SK-N-SH treated with all-trans-retinoic acid at 6 μM for 48 hours (cell line): ENCODE results near the gene NFAT5.

Experiments used
- ATAC-seq: fragments of 200-7000 bp; cut with Tn5 transposase; 3 replicates; pipeline ENCODE4 v1.9.1; 2020; ENCODE audit warnings: mild to moderate bottlenecking, moderate library complexity
- ARNTL ChIP-seq: fragments of 450-650 bp; formaldehyde crosslinking; IDR thresholded peaks from 2 replicates; pipeline ENCODE4 v1.5.0; 2020; ENCODE audit warnings: low read depth, mild to moderate bottlenecking, moderate library complexity, borderline replicate concordance
- BACH2 ChIP-seq: fragments of 250-450 bp; sonication (Bioruptor Pico); IDR thresholded peaks from 2 replicates; pipeline ENCODE4 v1.9.0; 2021; ENCODE audit warnings: mild to moderate bottlenecking, borderline replicate concordance
- CREB5 ChIP-seq: fragments of 250-450 bp; sonication (Bioruptor Pico); IDR thresholded peaks from 2 replicates; pipeline ENCODE4 v1.5.1; 2020; ENCODE audit warnings: low read depth, mild to moderate bottlenecking, moderate library complexity
- CSDC2 ChIP-seq: fragments of 250-450 bp; sonication (Bioruptor Pico); IDR thresholded peaks from 2 replicates; pipeline ENCODE4 v1.5.0; 2020; ENCODE audit warnings: mild to moderate bottlenecking, moderate library complexity
- CSRNP3 ChIP-seq: fragments of 250-450 bp; sonication (Bioruptor Pico); IDR thresholded peaks from 2 replicates; pipeline ENCODE4 v1.5.1; 2021; ENCODE audit warnings: mild to moderate bottlenecking, moderate library complexity
- GLIS3 ChIP-seq: fragments of 250-450 bp; sonication (Bioruptor Pico); IDR thresholded peaks from 2 replicates; pipeline ENCODE4 v1.5.0; 2020; ENCODE audit warnings: mild to moderate bottlenecking, moderate library complexity
- ISL1 ChIP-seq: fragments of 250-450 bp; sonication (Bioruptor Pico); IDR thresholded peaks from 2 replicates; pipeline ENCODE4 v2.1.2; 2022; ENCODE audit warnings: mild to moderate bottlenecking, moderate library complexity
- OSR1 ChIP-seq: fragments of 250-450 bp; sonication (Bioruptor Pico); IDR thresholded peaks from 2 replicates; pipeline ENCODE4 v1.8.0; 2022; ENCODE audit warnings: moderate library complexity, mild to moderate bottlenecking, inconsistent platforms
- POU6F1 ChIP-seq: fragments of 250-450 bp; sonication (Bioruptor Pico); IDR thresholded peaks from 2 replicates; pipeline ENCODE4 v1.8.0; 2021; ENCODE audit warnings: low read depth, mild to moderate bottlenecking, moderate library complexity, borderline replicate concordance
- PPARA ChIP-seq: fragments of 250-450 bp; sonication (Bioruptor Pico); IDR thresholded peaks from 2 replicates; pipeline ENCODE4 v1.5.0; 2020; ENCODE audit warnings: mild to moderate bottlenecking, borderline replicate concordance
- RARB ChIP-seq: fragments of 250-450 bp; sonication (Bioruptor Pico); IDR thresholded peaks from 2 replicates; pipeline ENCODE4 v1.8.0; 2021; ENCODE audit warnings: mild to moderate bottlenecking, moderate library complexity
- SNAI2 ChIP-seq: fragments of 250-450 bp; sonication (Bioruptor Pico); IDR thresholded peaks from 2 replicates; pipeline ENCODE4 v1.5.0; 2020; ENCODE audit warnings: mild to moderate bottlenecking, moderate library complexity
- TCF4 ChIP-seq: fragments of 250-450 bp; sonication (Bioruptor Pico); IDR thresholded peaks from 2 replicates; pipeline ENCODE4 v1.8.0; 2021; ENCODE audit warnings: mild to moderate bottlenecking, moderate library complexity, borderline replicate concordance
- TOX ChIP-seq: fragments of 250-450 bp; sonication (Bioruptor Pico); IDR thresholded peaks from 2 replicates; pipeline ENCODE4 v1.8.0; 2021; ENCODE audit warnings: mild to moderate bottlenecking, moderate library complexity, borderline replicate concordance
- TSHZ2 ChIP-seq: fragments of 250-450 bp; sonication (Bioruptor Pico); IDR thresholded peaks from 2 replicates; pipeline ENCODE4 v1.5.0; 2020; ENCODE audit warnings: mild to moderate bottlenecking, moderate library complexity
- ZC3H10 ChIP-seq: fragments of 250-450 bp; sonication (Bioruptor Pico); IDR thresholded peaks from 2 replicates; pipeline ENCODE4 v1.5.1; 2021; ENCODE audit warnings: mild to moderate bottlenecking, moderate library complexity
- ZFP3 ChIP-seq: fragments of 250-450 bp; sonication (Bioruptor Pico); IDR thresholded peaks from 2 replicates; pipeline ENCODE4 v1.5.0; 2020; ENCODE audit warnings: mild to moderate bottlenecking, moderate library complexity
- ZFP30 ChIP-seq: fragments of 450-650 bp; formaldehyde crosslinking; IDR thresholded peaks from 2 replicates; pipeline ENCODE4 v1.5.0; 2022; ENCODE audit warnings: mild to moderate bottlenecking, moderate library complexity
- ZNF565 ChIP-seq: fragments of 450-650 bp; formaldehyde crosslinking; conservative IDR thresholded peaks from 2 replicates; pipeline ENCODE4 v1.5.0; 2020; ENCODE audit warnings: low read depth, mild to moderate bottlenecking, moderate library complexity
- ZNF70 ChIP-seq: fragments of 450-650 bp; formaldehyde crosslinking; IDR thresholded peaks from 2 replicates; pipeline ENCODE4 v1.5.0; 2020; ENCODE audit warnings: mild to moderate bottlenecking, moderate library complexity
- ZNF8 ChIP-seq: fragments of 450-650 bp; formaldehyde crosslinking; IDR thresholded peaks from 2 replicates; pipeline ENCODE4 v1.5.0; 2020; ENCODE audit warnings: mild to moderate bottlenecking, moderate library complexity

NFAT5 gene

GRCh38 chr16:69563605-69564580, 1.9 kb upstream of the NFAT5 start:
- TF ChIP-seq SNAI2 (CRISPR knock-in tag) = no peak
- TF ChIP-seq, all 23 proteins: peak for 0
- ATAC-seq = no peak

- peak; percentile 70 for ATAC-seq
- TF ChIP-seq ZNF565 (CRISPR knock-in tag) = no peak
- TF ChIP-seq POU6F1 (CRISPR knock-in tag) = no peak
- no peak for TF ChIP-seq ARNTL (CRISPR knock-in tag)
- TF ChIP-seq GLIS3 (CRISPR knock-in tag) = no peak
Measured at GRCh38 chr16:69564845-69565670, 708 bp upstream of the NFAT5 start.

GRCh38 chr16:69566240-69566980, 644 bp downstream of the NFAT5 start:
- peak; percentile 66 for ATAC-seq
- no peak for TF ChIP-seq CSDC2 (CRISPR knock-in tag)
- TF ChIP-seq ZNF70 (CRISPR knock-in tag) = no peak
- TF ChIP-seq ISL1 = no peak
- no peak for TF ChIP-seq TCF4
- TF ChIP-seq SNAI2 (CRISPR knock-in tag) = no peak
- no peak for TF ChIP-seq RARB
- no peak for TF ChIP-seq ZFP30
- no peak for TF ChIP-seq ZC3H10 (CRISPR knock-in tag)
- TF ChIP-seq BACH2 (CRISPR knock-in tag) = no peak
- no peak for TF ChIP-seq GLIS3 (CRISPR knock-in tag)
- TF ChIP-seq OSR1 (CRISPR knock-in tag) = no peak
- TF ChIP-seq ZNF565 (CRISPR knock-in tag) = no peak
- TF ChIP-seq PPARA (CRISPR knock-in tag) = no peak
- no peak for TF ChIP-seq CREB5 (CRISPR knock-in tag)
- TF ChIP-seq CSRNP3 (CRISPR knock-in tag) = no peak
- no peak for TF ChIP-seq TSHZ2 (CRISPR knock-in tag)
- no peak for TF ChIP-seq ZNF8
- TF ChIP-seq TOX = no peak
- no peak for TF ChIP-seq ARNTL (CRISPR knock-in tag)
- no peak for TF ChIP-seq ZFP3 (CRISPR knock-in tag)
